ENCODE results near the gene PLEKHO2.

Gene PLEKHO2

DNA sequence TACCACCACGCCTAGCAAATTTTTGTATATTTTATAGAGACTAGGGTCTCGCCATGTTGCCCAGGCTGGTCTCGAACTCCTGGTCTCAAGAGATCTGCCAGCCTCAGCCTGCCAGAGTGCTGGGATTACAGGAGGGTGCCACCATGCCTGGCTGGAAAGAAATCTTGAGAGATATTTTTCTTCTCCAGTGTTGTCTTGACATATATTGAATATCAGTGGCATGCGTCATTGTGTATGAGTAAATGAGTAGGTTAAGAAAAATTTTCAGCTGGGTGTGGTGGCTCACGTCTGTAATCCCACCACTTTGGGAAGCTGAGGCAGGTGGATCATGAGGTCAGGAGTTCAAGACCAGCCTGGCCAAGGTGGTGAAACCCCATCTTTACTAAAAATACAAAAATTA lies 12.7 kb upstream of the PLEKHO2 start:
- no peak for DNase-seq

DNA sequence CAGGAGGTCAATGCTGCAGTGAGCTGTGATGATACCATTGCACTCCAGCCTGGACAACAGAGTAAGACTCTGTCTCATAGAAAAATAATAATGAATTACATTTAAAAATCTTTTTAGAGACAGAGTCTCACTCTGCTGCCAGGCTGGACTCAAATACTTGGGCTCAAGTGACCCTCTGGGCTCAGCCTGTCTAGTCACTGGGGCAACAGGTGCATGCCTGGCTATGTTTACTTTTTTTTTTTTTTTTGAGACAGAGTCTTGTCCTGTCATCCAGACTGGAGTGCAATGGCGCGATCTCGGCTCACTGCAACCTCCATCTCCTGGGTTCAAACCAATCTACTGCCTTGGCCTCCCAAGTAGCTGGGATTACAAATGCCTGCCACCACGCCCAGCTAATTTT lies 8.0 kb upstream of the PLEKHO2 start:
- DNase-seq = no peak

DNA sequence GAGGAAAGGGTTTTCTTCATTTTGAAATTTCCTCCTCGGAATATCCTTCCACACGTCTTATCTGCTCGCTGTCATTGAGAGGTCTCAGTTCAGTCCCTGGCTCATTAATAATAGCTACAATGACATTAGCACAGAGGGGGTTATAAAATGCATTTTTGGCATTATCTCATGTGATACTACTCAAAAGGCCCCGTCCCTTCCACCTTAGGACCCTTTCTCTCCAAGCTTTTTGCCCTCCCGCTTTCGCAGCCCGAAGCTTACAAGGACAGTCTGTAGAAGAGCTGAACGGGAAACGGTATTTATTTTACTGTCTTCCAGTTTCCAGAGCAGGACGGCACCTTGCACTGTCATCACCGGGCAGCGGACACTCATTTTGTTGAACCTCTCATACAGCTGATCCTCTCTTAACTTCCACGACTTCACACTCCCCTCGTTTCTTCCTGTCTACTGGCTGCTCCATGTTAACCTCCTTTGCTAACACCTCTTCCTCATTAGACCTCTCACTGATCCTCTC lies 5.6 kb upstream of the PLEKHO2 start:
- no peak for DNase-seq

DNA sequence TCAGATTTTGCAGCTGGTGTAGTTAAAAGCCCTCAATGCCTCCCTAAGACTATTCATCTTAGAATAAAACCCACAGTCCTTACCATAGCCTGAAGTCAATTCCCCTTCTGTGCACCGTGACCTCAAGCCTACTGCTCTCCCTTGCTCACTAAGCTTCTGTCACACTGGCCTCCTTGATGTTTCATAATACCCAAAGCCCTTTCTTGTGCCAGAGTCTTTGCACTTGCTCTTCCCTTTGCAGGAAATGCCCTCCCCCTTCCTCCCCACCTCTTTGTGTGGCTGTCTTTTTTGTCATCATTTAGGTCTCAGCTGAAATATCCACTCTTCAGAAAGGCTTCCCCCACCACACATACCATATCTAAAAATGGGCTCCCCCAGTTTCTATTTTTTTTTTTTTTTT lies 4.2 kb upstream of the PLEKHO2 start:
- no peak for DNase-seq

DNA sequence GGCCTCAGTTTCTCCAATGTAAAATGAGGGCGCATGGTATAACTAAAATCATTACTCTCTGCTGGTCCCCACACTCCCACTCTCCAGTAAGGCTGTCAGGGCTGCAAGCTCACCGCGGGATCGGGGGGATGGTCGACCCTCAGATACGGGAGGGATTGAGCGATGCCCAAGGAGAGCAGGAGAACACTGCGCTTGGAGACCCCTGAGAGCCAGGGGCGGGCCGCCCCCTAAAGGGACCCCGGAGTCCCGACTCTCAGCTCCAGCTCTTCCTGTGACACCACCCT lies 713 bp upstream of the PLEKHO2 start:
- DNase-seq = no peak

DNA sequence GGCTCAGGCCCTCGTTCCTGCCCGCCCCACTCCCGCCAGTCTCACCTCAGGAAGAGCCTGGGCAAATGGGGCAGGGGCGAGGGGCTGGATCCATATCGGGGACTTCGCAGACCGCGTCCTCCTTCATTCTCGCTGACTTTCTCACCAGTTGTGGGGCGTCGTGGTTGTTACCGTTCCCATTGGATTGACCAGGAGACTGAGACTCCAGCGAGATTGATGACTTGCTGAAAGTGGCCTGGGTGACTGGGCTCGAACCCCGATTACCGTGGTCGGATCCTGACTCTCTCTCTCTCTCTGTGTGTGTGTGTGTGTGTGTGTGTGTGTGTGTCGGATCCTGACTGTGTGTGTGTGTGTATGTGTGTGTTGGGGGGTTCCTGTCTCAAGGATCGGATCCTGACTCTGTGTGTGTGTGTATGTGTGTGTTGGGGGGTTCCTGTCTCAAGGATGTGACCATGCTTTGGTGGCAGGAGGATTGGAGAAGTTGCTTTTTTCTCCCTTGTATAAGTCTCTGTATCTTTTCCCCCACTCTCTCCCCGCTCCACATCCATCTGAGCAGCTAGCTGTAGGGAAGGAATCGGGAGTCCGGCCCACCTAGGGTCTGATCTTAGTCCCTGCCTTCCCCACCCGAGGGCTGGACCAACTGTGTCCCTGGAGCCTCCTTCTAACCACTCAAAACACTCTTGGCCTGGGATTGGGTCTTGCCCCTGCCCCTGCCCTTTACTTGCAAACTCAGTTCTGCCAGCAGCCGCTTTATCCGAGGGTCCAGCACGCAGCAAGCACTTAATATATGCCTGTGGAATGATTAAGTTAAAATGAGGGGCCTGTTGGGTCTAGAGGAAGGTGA lies 603 bp downstream of the PLEKHO2 start:
- DNase-seq = peak in 1 of 2 experiments; percentile 0

DNA sequence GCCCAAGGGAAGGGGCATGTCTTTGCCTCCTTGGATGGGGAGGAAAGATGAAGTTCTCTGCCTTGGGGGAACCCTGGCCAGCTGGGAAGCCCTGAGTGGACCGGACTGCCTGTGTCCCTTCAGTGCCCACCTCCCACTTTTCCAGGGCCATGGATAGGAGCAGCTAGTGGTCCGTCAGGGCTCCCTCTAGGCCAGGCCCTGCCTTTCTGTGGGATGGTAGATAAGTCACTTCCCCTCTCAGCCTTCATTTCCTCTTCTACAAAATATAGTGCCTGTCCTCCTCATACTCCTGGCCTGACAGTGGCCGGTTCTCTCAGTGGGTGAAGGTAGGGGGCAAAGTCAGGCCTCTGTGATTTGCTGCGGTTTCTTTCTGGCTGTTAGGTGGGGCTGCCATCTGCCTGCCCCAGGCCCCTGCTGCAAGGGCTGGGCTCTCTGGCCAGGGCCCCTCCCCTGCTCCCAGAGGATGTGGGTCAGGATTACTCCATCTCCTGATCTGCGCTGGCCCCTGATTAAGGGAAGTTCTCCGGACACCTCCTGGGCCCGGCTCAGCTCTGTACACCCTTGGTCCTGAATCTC lies 1.4 kb downstream of the PLEKHO2 start:
- no peak for DNase-seq

DNA sequence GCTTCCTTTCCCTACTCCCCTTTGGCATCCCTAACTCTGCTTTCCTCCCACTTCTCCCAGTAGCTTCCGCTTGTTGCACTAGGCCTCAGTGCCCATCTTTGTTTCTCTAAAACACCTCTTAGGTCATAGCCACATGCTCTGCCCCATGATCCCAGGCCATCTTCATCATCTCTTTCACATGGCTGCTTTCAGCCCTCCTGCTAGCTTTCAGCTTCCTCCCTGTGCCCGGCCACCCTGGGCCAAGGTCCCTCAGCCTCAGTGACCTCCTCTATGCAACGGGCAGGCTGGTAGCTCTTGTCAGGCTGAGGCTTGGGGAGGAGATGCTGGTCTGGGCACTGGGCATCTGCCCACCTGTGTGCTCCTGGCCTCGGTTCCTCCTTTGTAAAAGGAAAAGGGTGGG lies 2.3 kb downstream of the PLEKHO2 start:
- DNase-seq = no peak

DNA sequence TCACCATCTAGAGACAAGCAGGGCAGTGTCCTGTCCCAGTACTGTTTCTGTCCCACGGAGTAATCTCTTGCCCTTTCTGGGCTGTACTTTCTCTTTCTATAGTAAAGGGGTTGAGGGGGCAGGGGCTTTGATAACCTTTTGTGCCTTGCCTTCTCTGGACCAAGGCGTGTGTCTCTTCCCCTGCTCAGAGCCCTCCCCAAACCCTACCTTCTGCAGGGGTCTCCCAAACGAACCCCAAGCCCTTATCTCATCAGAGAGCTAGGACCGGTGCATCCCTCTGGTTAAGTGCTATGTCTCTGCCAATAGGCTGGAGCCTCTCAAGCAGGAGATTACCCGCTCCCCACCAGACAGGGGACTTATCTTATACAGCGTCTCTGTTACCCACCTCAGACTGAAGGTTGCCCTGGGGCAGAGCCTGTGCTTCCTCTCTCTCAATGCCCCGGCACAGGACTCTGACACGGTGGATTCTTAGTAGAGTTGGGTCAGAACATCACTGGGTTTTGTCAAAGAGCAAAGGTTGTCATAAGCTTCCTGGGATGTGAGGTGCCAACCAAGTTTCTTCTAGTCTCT lies 2.9 kb downstream of the PLEKHO2 start:
- DNase-seq = no peak

DNA sequence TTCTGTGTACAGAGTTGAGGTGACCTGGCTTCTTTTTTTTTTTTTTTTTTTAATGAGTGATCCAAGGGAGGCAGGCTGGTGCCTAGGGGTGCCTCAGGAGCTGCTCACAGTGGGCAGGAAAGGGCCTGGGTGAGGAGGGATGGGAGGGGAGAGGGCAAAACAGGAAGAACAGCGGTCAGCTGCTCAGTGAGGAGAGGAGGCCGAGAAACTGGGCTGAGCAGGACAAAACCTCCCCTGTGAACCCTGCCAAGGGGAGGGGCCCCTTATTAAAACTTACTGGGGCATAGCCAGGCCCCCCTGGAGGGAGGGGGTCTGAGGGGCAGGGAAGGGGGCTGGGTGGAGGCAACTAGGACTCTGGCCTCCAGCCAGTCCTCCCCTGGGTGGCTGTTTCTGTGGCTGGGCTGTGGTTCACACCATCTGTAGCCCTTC lies 3.5 kb downstream of the PLEKHO2 start:
- no peak for DNase-seq

DNA sequence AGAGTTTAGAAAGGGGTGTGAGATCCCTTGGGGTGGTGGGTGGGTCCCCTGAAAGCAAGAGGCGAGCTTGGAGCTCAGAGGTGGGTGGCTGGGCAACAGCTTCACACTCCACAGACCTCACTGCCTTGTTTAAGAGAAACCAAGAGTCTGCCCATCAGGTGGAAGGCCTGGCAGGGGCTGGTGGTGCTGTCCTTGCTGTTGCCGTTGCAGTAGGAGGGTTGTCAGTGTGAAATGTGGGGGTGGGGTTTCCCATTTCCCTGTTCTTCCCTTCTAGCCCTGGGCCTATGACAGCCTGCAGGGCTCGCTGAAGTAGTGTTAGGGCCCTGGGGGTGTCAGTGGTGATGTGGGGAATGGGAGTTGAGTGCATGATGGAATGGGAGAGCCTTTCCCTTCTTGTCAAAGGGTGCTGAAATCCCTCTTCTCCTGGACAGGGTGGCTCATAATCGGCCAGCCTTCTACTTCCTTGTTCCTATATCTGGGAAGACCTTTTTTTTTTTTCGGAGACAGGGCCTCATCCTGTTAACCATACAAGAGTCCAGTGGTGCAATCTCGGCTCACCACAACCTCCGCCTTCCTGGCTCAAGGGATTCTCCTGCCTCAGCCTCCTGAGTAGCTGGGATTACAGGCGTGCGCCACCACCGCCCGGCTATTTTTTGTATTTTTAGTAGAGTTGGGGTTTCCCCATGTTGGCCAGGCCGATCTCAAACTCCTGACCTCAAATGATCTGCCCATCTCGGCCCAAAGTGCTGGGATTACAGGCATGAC lies 4.3 kb downstream of the PLEKHO2 start:
- DNase-seq = no peak

DNA sequence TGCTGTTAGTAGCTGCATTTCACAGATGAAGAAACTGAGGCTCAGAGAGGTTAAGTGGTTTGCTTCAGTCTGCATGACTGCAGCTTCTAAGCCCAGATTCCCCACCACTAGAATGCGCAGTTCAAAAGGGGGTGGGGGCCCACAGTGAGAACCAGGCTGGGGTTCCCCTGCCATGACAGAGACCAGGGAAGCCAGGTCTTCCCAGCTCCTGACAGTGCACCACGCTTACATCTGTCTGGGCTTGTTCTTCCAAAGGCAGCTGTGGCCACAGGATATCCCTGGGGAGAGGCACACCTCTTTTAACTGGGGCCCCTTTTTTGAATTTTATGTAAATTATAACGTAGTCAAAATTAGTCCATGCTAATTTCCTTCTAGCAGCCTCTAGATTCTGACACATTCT lies 5.3 kb downstream of the PLEKHO2 start:
- no peak for DNase-seq

DNA sequence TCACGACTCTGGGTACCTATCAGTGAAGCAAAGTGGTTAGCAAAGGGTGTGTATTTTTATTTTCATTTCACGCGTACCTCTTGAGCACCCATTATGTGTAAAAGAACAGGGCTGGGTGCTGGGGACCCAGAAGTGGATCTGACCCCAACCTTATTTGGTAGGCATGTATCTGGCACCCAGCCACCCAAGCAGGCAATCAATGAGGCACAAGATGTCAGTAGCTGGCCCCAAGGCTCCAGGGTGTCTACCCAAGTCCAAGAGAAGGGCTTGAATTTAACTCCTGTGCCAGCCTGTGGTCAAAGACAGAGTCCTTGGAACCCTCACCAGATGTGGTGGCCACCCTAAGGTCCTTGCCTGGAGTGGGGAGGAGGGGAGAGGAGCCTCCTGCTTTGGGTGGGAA lies 5.7 kb downstream of the PLEKHO2 start:
- DNase-seq = no peak

DNA sequence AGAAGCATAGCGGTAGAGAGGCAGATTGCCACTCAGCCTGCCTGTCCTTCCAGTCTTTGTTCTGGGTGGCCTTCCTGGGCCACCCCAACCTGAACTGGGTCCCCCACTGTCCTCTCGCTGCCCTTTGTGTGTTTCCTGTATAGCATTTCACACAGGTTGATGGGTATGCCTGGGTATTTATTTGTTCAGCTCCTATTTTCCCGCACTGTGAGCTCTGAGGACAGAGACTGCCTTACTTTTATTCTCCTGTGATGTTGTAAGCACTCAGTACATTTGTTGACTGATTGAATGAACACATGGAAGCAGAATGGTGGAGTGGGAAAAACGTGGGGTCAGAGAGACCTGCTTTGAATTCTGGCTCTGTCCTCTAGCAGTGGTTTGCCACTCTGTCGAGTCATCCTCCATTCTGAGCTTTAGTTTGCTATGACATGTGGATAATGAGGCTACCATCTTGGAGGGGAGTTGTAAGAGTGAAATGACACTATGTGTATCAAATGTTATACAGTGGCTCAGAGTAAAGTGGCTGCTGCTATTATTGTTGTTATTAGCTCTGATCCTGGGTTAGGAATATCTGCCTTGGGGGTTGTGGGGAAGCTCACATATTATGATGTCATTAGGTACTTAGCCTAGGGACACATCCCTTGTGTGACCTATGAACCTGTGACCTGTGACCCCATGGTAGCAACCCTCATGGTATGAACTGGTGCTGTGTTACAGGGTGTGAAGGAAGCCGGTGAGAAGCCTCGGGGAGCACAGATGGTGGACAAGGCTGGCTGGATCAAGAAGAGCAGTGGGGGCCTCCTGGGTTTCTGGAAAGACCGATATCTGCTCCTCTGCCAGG lies 6.4 kb downstream of the PLEKHO2 start:
- no peak for DNase-seq

DNA sequence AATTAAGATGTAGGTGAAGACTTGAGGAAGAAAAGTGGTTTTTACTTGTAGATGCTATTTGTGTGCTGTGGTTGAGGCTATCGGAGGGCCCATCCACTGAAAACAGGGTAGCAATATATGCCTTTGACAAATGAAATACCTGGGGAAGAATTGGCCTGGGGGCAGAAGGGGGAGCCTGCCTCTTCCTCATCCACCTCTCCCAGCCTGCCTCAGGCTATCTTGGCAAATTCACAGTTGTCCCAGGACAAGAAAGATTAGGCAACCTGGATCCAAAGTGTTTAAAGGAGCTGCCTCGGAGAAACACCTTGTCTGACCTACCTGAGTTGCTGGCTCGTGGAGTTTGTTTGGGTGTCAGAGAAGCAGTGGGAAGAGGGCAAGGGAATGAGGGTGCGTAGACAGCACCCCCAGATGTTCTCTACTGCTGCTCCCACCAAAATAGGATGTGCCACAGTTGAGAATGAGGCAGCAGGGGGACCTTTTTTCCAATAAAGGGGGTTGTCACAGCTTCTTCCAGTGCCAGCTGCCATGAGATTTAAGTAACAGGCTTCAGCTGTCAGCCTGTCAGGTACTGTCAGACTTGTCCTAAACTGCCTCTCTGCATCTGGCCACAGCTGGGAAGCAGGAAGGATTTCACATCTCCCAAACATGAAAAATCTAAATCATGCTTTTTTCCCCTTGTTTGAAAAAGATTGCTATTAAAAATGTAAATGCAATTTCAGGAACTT lies 9.2 kb downstream of the PLEKHO2 start:
- DNase-seq = no peak

DNA sequence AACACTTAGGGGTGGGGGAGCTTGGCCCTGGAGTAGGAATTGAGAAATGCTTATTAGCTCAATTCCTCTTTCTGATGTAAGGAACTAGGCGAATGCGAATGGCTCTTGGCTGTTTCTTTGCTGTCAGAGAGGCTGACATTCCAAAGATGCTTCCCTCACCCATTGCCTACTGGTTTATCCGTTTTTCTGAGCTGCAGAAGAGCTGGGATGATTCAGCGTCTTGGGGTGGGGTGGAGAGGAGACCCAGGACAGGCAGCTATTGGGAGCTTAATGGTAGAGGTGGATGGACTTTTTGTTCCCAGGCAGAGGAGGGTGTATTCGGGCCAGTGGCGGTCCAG lies 9.8 kb downstream of the PLEKHO2 start:
- no peak for DNase-seq

DNA sequence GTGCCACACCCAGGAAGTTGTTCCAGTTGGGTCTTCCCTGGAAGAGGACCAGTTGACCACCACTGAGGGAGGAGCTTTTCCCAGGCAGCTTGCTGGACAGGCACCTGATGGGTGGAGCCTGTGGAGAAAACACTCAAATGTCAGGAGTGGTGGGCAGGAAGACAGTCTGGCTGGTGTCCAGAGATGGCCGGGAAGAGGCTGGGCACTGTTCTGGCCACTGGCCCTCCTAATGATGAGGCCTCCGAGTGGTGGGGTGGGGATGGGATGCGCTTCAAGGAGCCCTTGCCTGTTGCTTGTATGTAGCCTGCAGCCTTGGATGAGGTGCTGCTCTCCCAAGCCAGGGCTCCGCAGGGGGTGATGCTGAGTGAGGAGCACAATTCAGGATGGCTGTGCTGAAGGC lies 12.3 kb downstream of the PLEKHO2 start:
- DNase-seq = no peak

DNA sequence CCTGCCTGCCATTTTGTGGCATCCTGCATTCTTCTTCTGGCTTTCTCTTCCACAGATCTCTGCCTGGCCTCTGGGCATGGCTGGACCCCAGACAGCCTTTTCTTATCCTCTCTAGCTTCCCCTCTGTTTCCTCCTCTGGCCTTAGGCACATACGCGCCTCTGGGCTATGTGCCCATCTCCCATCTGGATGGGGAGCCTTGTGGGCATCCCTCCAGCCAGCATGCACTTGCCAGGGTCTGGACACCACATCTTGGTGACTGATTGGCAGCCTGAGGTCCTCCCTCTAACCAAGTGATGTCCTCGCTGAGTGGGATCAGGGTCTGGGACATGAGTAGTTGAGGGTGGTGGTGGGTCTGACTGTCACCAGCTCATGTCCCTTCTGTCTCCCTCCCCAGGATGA lies 12.8 kb downstream of the PLEKHO2 start:
- DNase-seq = no peak

DNA sequence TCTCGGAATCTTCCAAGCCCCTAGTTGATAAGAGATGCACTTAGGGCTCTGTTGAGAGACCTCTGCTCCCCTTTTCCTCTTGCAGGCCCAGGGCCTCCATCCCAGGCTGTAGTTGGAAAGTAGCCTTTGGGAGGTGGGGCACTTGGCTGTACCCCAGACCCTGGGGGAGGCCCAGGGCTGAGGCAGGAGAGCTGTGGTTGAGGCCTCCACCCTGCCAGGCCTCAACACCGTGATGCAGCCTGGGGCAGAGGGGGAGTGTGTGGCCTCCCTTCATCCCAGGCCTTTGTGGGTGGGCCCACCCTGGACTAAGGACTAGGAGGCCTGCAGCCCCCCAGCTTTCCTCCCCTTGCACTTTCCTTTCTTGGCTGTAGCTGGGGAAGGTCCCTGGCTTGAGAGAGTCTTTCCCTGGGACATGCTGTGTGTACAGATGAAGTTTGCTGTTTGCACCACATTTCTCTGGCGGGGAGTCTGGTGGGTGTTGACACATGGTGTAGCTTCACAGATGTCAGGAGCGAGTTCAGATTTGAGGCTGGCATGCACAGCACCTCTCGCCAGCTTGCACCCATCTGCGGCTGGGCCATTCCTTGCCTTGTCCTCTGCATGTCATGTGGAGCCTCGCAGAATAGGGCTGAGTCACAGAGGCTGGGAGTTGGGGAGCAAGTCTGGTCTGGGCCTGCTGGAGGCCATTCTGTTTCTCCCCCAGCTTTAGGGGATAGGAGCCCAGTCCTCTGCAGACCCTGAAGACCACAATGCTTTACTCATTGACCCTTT lies 13.7 kb downstream of the PLEKHO2 start:
- DNase-seq = no peak

DNA sequence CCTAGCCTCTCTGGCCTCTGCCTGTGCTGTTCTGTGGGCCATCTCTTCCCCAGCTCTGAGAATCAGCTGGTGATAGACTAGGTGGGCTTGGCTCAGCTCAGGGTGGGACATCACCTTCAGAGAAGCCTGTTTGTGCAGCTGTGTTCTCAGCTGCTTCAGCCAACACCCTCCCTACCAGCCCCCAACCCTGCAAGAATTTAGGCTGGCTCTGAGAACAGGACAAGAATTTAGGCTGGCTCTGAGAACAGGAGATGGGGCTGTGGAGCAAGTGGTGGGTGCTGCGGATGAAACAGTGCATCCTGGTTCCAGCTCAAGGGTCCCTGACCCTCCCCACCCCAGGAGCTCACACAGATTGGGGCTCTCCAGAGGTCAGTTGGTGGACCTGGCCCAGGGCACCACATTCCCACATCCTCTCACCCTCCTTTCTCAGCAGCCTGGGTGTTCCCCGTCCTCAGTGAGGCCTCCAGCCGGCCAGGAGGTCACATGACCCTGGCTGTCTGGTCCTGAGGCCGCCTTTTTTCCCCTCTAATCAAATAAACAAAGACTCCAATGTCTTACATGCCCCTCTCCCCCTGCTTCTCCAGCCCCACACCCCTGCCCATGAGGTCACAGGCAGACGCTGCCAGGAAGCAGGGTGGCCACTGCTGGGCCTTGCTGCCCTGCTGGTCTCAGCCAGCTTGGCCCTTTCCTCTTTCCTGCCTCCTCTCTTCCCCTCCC lies 14.9 kb downstream of the PLEKHO2 start:
- DNase-seq = no peak

DNA sequence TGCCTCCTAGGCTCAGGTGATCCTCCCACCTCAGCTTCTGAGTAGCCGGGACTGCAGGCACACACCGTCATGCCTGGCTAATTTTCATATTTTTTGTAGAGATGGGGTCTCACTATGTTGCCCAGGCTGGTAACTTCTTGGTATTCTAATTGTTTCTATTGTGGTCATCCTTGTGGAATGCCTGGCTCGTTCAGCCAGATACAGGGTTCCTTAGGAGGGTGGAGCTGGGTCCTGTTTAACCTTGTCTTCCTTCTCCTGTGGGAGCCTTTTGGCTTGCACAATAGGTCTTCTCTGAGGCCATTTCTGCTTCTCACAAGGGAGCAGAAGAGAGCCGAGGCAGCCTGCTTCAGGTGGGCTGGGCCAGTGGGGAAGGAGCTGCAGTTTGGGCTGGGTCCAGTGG lies 15.7 kb downstream of the PLEKHO2 start:
- DNase-seq = no peak

Data from NCI-H1930 (cell line).